C4-2B (cell line): ENCODE measurements around the gene PHLDB2.

ENCODE experiments used
- ZFX ChIP-seq: fragments of 450-650 bp; IDR thresholded peaks from 2 replicates; pipeline ENCODE4 v1.6.1; 2017
- TF ChIP-seq, protein P1 (sequence below): fragments of 450-650 bp; conservative IDR thresholded peaks from 2 replicates; pipeline ENCODE4 v1.5.1; 2017; ENCODE audit warnings: mild to moderate bottlenecking

DNA sequence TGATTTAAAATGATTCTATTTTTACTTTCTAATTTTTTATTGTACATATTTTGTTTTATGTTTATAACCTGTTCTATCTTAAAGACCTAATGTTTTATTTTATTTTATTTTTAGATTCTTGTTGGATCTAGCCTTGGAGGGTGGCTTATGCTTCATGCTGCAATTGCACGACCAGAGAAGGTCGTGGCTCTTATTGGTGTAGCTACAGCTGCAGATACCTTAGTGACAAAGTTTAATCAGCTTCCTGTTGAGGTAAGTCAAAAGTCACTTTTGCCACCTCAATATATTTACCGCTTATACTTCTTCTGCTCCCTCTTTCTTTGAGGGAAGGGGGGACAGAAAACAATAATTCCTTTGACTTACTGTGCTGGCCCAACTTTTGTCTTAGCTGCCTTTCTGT lies 127.7 kb downstream of the PHLDB2 start:
- TF ChIP-seq, protein P1, sequence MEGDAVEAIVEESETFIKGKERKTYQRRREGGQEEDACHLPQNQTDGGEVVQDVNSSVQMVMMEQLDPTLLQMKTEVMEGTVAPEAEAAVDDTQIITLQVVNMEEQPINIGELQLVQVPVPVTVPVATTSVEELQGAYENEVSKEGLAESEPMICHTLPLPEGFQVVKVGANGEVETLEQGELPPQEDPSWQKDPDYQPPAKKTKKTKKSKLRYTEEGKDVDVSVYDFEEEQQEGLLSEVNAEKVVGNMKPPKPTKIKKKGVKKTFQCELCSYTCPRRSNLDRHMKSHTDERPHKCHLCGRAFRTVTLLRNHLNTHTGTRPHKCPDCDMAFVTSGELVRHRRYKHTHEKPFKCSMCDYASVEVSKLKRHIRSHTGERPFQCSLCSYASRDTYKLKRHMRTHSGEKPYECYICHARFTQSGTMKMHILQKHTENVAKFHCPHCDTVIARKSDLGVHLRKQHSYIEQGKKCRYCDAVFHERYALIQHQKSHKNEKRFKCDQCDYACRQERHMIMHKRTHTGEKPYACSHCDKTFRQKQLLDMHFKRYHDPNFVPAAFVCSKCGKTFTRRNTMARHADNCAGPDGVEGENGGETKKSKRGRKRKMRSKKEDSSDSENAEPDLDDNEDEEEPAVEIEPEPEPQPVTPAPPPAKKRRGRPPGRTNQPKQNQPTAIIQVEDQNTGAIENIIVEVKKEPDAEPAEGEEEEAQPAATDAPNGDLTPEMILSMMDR, result no peak
- no peak for TF ChIP-seq ZFX
